Activated naive CD4-positive, alpha-beta T cell treated with anti-CD3 and anti-CD28 coated beads, Interleukin-2, amount 50 U/mL, for 16 hours (primary cell): ENCODE results near the gene TFAP2E.

ENCODE experiments used
- DNase-seq: peaks from one replicate; pipeline ENCODE4 v3.0.0-alpha.2; 2020

TFAP2E gene

GRCh38 chr1:35573198-35574124, at the start of gene TFAP2E:
TSS of gene TFAP2E (plus strand) at chr1:35573314. CDS start at chr1:35573578, 264 bp downstream.
- no peak for DNase-seq

- no peak for DNase-seq
Measured at GRCh38 chr1:35524106-35524505, 49.0 kb upstream of the TFAP2E start.

GRCh38 chr1:35530168-35530567, 42.9 kb upstream of the TFAP2E start:
- no peak for DNase-seq

- DNase-seq = no peak
Measured at GRCh38 chr1:35530946-35531345, 42.2 kb upstream of the TFAP2E start.

GRCh38 chr1:35531368-35531767, 41.7 kb upstream of the TFAP2E start:
- DNase-seq = no peak

GRCh38 chr1:35532497-35533223, 40.5 kb upstream of the TFAP2E start:
- no peak for DNase-seq

GRCh38 chr1:35533586-35533985, 39.5 kb upstream of the TFAP2E start:
- no peak for DNase-seq

GRCh38 chr1:35535243-35535642, 37.9 kb upstream of the TFAP2E start:
- DNase-seq = no peak

- no peak for DNase-seq
Measured at GRCh38 chr1:35536556-35537162, 36.5 kb upstream of the TFAP2E start.

- DNase-seq = no peak
Measured at GRCh38 chr1:35537806-35538205, 35.3 kb upstream of the TFAP2E start.

- DNase-seq = no peak
Measured at GRCh38 chr1:35539073-35539823, 33.9 kb upstream of the TFAP2E start.

- DNase-seq = no peak
Measured at GRCh38 chr1:35539824-35540261, 33.3 kb upstream of the TFAP2E start.

- peak; percentile 52 for DNase-seq
Measured at GRCh38 chr1:35544976-35545375, 28.1 kb upstream of the TFAP2E start.

- no peak for DNase-seq
Measured at GRCh38 chr1:35546614-35547013, 26.5 kb upstream of the TFAP2E start.

- no peak for DNase-seq
Measured at GRCh38 chr1:35553851-35554250, 19.3 kb upstream of the TFAP2E start.

GRCh38 chr1:35554266-35555211, 18.6 kb upstream of the TFAP2E start:
- no peak for DNase-seq

GRCh38 chr1:35555212-35555584, 17.9 kb upstream of the TFAP2E start:
- no peak for DNase-seq

- DNase-seq = no peak
Measured at GRCh38 chr1:35555601-35556477, 17.3 kb upstream of the TFAP2E start.

GRCh38 chr1:35556484-35557117, 16.5 kb upstream of the TFAP2E start:
- no peak for DNase-seq

GRCh38 chr1:35557118-35557610, 15.9 kb upstream of the TFAP2E start, which contains the start of gene KIAA0319L:
TSS of gene KIAA0319L (minus strand) at chr1:35557403. CDS start at chr1:35554491, 2,912 bp downstream.
- DNase-seq = no peak
